Heart left ventricle (tissue), 16 donors: ENCODE measurements around the gene KIF16B. TPM values are rescaled to one million over a fixed set of nuclear protein-coding genes. Genes with fewer than 3 reads are reported as not detected.
"Not testable (repeated sequence)": the region's sequence is repeated elsewhere in the genome, so short reads cannot be mapped to it uniquely, and the experiment has no call there.

Experiments used
- ATAC-seq, 4 donors: fragments of 200-7000 bp; cut with Tn5 transposase; one replicate each; pipeline ENCODE4 v1.9.1; 2020 to 2022; ENCODE audit warnings: moderate library complexity in 4 of 4, mild to moderate bottlenecking in 3 of 4, moderate number of reproducible peaks in 1 of 4
- DNase-seq, 5 donors: peaks; one replicate each; pipeline ENCODE4 v3.0.0-alpha.2; 2020
- H3K27ac ChIP-seq, 12 donors: fragments of 200-600 bp; sonication (generic) in 4 of 12; one replicate each; pipeline versions ENCODE4 v1.5.0 to v1.8.0; 2016 to 2022; ENCODE audit warnings: mild to moderate bottlenecking in 2 of 12
- H3K27me3 ChIP-seq, 9 donors: fragments of 200-600 bp; sonication (generic) in 2 of 9; one replicate each; pipeline versions ENCODE4 v1.5.1 to v1.8.0; 2016 to 2022; ENCODE audit warnings: mild to moderate bottlenecking in 3 of 9
- H3K36me3 ChIP-seq, 9 donors: fragments of 200-600 bp; sonication (generic) in 2 of 9; one replicate each; pipeline versions ENCODE4 v1.5.0 to v1.8.0; 2018 to 2022; ENCODE audit warnings: mild to moderate bottlenecking in 2 of 9
- H3K4me1 ChIP-seq, 12 donors: fragments of 200-600 bp; sonication (generic) in 4 of 12; one replicate each; pipeline versions ENCODE4 v1.5.0 to v1.8.0; 2016 to 2022; ENCODE audit warnings: mild to moderate bottlenecking in 3 of 12
- H3K4me3 ChIP-seq, 12 donors: fragments of 200-600 bp; sonication (generic) in 4 of 12; one replicate each; pipeline versions ENCODE4 v1.5.0 to v1.8.0; 2017 to 2022; ENCODE audit warnings: mild to moderate bottlenecking in 9 of 12, moderate library complexity in 4 of 12
- H3K9me3 ChIP-seq, 12 donors: fragments of 200-600 bp; sonication (generic) in 4 of 12; one replicate each; pipeline versions ENCODE4 v1.5.0 to v1.8.0; 2016 to 2022; ENCODE audit warnings: mild to moderate bottlenecking in 1 of 12
- CTCF ChIP-seq, 12 donors: fragments of 200-600 bp; sonication (generic) in 4 of 12; IDR thresholded peaks; one replicate each; pipeline versions ENCODE4 v1.5.0 to v1.8.0; 2018 to 2022; ENCODE audit warnings: antibody characterized with exemption in 12 of 12, mild to moderate bottlenecking in 5 of 12
- POLR2A ChIP-seq, 2 donors: fragments of 450-650 bp; IDR thresholded peaks; one replicate each; pipeline ENCODE4 v1.6.1; 2017; ENCODE audit warnings: antibody characterized with exemption in 2 of 2, mild to moderate bottlenecking in 2 of 2, moderate library complexity in 2 of 2
- WGBS, 4 donors: extraction: QIAGEN DNeasy Blood & Tissue Kit in 2 of 4; methylation state at CpG; one replicate each; pipeline versions ENCODE4 v1.1.5 to v1.1.7; 2013 to 2018; 5-methylcytosine and 5-hydroxymethylcytosine counted together
- intact Hi-C, 10 donors: fragments of 100-400 bp; cut with DNase I; formaldehyde crosslinking; loops; one replicate each; pipeline versions ENCODE4 v1.11.1 to v1.14.2; 2022
- polyA plus RNA-seq, 2 donors: library from polyadenylated mRNA; stranded (reverse); fragments of 200-250 nt; gene quantifications; one replicate each; pipeline ENCODE4 v1.2.3, GENCODE V29; 2013
- total RNA-seq, 9 donors: library from RNA; depleted of rRNA in 2 of 9; stranded (reverse); fragments of >200 nt in 2 of 9; fragmentation: NEBNext Ultra II Directional in 3 of 9; extraction: Animal tissue kit (Norgen Biotek cat#: 25700) in 3 of 9; gene quantifications; one replicate each; pipeline versions ENCODE4 v1.1.0 to v1.2.4, GENCODE V29; 2016 to 2023
- donor health status: ischemic (EF 13 %, LVEDD 7.1; RV severe dilation, severe dysfunction).
- donor health status: healthy with polysubstance abuse.
- donor health status: DM: no; HTN: yes; CAD: no.
- donor health status: DM: no; HTN: no; CAD: no.
- donor health status: ischemic (EF 25% LVEDD 6.9; RV normal size, moderate dysfunction).
- donor health status: ischemic (EF 25% LVEDD 5.7; RV mildly dilated, moderate dysfunction).
- donor health status: healthy.
- donor health status: DM: yes; HTN: yes; CAD: no.
- donor health status: ischemic (EF 35%, LVEDD 5.7; RV mildly dilated, moderate dysfunction).
- donor health status: nonischemic (EF 11% LVEDD 7.7; RV severe dilation, severe dysfunction).
- donor health status: DM: yes; HTN: yes; CAD: no.
- donor health status: PGD.
- donor health status: ischemic (EF 29% LVEDD 5.4; RV normal size, mild dysfunction).
- donor health status: nonischemic (EF 23%, LVEDD 6.1; RV moderate dilation, normal function).

KIF16B gene
- total and polyA plus RNA-seq, 11 donors, result 8.8 to 31.8 (median 17.8) TPM

GRCh38 chr20:16601047-16601446 lies 27.8 kb upstream of the KIF16B start:
- DNase-seq, result no peak
- Histone ChIP-seq H3K27me3 (no peaks in the 10 kb centered on the region), H3K36me3 (no peaks in the 10 kb centered on the region), H3K4me1 (peaks cover 0 to 2% (median 0%) of the 10 kb centered on the region in 12 donors), H3K9me3 (no peaks in the 10 kb centered on the region), H3K27ac (no peak overlapping the region), H3K4me3 (no peak overlapping the region)
- intact Hi-C loops, result no loop called here
- TF ChIP-seq CTCF (IDR thresholded peaks at IDR 0.05) (no peak), POLR2A (IDR thresholded peaks at IDR 0.05) (no peak)
- 44 to 70% (median 59%) methylated on average over 2 of the region's 2 CpGs for WGBS, 4 donors
- peak in 1 of 4 donors; percentile 28 for ATAC-seq

DNA sequence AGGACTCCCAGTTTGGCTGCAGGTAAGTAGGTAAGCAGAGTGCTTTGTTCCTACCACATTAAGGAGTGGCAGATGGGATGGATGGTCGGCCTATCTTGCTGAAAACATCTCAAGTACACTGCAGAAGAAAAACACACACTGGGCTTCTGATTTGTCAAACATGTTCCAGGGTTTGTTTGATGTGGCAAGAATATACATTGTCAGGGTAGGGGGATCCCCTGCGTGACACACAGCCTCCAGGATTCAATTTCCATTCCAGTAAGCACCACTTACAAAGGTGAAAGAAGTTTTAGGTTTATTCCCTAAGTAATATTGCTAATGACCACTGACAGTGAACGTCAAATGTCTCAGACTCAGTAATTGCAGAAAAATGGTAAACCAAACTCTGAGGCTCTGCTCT lies 26.0 kb upstream of the KIF16B start:
- TF ChIP-seq CTCF (IDR thresholded peaks at IDR 0.05) (no peak), POLR2A (IDR thresholded peaks at IDR 0.05) (no peak)
- H3K27ac ChIP-seq, result no peak overlapping the region
- H3K4me3 ChIP-seq, result no peak overlapping the region
- no peaks in the 10 kb centered on the region for H3K9me3 ChIP-seq
- 70 to 91% (median 79%) methylated on average over 3 of the region's 3 CpGs for WGBS, 4 donors
- peaks cover 0 to 2% (median 0%) of the 10 kb centered on the region in 12 donors for H3K4me1 ChIP-seq
- intact Hi-C loops, result no loop called here
- no peaks in the 10 kb centered on the region for H3K36me3 ChIP-seq
- no peaks in the 10 kb centered on the region for H3K27me3 ChIP-seq
- no peak for DNase-seq
- no peak for ATAC-seq

- DNase-seq (no peak), ATAC-seq (no peak)
- TF ChIP-seq POLR2A (IDR thresholded peaks at IDR 0.05) (no peak), CTCF (IDR thresholded peaks at IDR 0.05) (peak in 1 of 12 donors; percentile 4)
- WGBS, 4 donors, result 81 to 87% (median 85%) methylated on average over 5 of the region's 5 CpGs
- peaks cover 0 to 7% (median 0%) of the 10 kb centered on the region in 9 donors for H3K27me3 ChIP-seq
- H3K4me3 ChIP-seq, result no peak overlapping the region
- H3K9me3 ChIP-seq, result no peaks in the 10 kb centered on the region
- no peak overlapping the region for H3K27ac ChIP-seq
- H3K36me3 ChIP-seq, result no peaks in the 10 kb centered on the region
- intact Hi-C loops, result no loop called here
- peaks cover 0 to 2% (median 0%) of the 10 kb centered on the region in 12 donors for H3K4me1 ChIP-seq
Observed at GRCh38 chr20:16596991-16597390, 23.7 kb upstream of the KIF16B start.

DNA sequence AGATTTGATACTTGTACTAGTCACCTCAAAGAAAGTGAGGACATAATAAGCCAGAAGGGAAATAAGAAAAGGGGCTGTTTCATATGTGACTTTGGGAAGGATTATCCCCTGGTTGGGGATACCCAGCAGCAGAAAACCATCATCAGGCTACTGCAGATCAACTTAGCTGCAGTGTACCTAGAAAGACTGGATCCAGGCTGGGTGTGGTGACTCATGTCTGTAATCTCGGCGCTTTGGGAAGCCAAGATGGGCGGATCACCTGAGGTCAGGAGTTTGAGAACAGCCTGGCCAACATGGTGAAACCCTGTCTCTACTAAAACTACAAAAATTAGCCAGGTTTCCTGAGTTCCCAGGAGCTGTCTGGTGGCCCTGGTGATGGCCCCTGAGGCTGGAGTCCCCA lies 23.2 kb upstream of the KIF16B start:
- H3K27ac ChIP-seq, H3K4me1 ChIP-seq, ATAC-seq, H3K27me3 ChIP-seq, intact Hi-C loops, H3K9me3 ChIP-seq, H3K36me3 ChIP-seq, DNase-seq, H3K4me3 ChIP-seq: not testable (repeated sequence)
- WGBS, 4 donors, result 71 to 87% (median 81%) methylated on average over 3 of the region's 3 CpGs

- Histone ChIP-seq H3K27ac (no peak overlapping the region), H3K36me3 (no peaks in the 10 kb centered on the region), H3K4me1 (no peaks in the 10 kb centered on the region), H3K4me3 (no peak overlapping the region), H3K27me3 (peaks cover 0 to 17% (median 0%) of the 10 kb centered on the region in 9 donors), H3K9me3 (no peaks in the 10 kb centered on the region)
- ATAC-seq (no peak), DNase-seq (no peak)
- intact Hi-C loops, result no loop called here
- 89 to 97% (median 95%) methylated on average over 1 of the region's 1 CpG for WGBS, 4 donors
- TF ChIP-seq CTCF (IDR thresholded peaks at IDR 0.05) (no peak), POLR2A (IDR thresholded peaks at IDR 0.05) (no peak)
Observed at GRCh38 chr20:16595376-16595775, 22.1 kb upstream of the KIF16B start.
